ENCODE measurements around the gene HLA-E.
"Not testable (repeated sequence)": the region's sequence is repeated elsewhere in the genome, so short reads cannot be mapped to it uniquely, and the experiment has no call there.

Gene HLA-E

DNA sequence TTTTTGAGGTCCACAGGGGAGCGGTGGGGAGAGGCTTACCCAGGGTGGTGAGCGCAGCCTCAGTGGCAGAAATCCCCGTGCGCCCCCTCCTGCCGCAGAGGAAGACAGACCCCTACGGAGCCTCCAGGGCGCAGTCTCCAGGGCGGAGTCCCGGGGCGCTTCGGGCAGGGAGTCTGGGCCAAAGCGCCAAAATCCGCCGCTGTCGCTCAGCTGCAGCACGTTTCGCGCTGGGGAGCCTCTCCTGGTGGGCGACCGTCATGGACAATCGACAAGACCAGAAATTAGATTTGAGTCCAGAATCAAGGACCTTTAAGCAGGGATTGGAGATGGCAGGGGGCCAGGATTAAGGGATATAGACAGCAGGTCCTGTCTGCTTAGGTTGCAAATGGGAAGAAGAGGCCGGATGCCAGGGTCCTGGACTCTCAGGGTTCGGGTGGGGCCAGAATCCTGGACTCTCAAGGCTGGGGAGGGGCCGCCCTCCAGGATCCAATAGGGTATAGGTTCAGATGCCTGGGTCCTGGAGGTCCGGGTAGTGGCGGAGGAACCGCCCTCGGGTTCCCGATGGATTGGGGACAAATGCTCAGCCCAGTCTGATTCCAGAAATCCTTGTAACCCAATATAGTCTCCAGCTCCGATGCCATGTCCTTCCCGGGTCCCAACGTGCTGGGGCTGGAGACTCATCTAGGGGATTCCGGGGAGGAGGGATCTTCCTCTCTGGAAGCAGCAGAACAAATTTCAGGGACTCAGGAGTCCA is 7.9 kb upstream of the HLA-E start:
- no peak for DNase-seq

DNA sequence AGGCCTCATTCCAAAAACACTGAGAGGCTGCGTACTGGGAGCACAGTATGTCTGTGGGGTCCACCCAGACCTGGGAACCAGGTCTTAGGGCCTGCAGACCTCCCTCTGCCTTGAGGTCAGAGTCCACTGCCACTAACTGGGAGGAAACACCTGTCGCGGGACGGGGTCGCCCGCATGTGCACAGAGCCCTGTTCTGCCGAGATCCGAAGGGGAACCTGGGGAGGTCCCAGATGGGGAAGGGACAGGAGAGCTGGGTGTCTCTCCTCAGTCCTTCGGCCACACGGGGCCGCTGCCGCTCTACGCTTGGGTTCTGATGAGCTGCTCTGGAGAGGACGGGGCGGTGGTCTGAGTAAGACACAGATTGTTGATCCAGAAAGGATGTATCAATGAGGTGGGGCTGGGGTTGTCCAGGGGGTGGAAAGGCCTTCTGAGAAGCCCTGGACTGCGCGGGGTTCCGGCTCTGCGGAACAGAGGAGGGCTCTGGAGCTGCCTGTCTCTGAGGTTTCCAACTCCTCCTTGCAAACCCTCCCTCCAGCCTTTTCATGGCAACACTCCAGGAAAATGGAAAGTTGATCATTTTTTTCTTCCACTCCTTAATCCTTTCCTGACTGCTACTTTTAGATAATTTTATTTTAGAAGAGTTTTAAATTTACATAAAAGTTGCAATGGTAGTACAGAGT is 7.2 kb upstream of the HLA-E start:
- DNase-seq, result peak; percentile 28

DNA sequence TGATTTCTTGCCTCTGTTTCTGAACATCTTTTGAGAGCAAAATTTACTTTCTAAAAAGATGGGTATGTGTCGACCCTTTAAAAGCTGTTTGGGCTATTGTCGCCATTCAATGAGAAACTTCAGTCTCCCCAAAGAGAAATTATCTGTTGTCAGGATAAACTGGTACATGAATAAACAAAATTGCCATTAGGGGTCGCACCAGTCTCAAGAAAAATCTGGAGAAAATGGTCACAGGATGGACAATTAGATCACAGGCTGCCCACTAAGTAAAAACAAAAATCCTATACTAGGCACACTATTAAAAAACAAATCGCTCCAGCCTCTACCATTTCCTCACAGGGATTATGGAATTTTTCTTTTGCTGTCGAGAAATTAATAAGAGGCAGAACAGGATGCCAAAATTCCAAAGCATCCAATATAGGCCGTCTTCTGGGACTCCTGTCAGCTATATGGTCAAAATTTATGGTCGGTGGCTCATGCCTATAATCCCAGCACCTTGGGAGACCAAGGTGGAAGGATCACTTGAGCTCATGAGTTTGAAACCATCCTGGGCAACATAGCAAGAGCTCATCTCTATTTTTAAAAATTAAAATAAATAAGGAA is 5.5 kb upstream of the HLA-E start:
- DNase-seq, result peak; percentile 65

DNA sequence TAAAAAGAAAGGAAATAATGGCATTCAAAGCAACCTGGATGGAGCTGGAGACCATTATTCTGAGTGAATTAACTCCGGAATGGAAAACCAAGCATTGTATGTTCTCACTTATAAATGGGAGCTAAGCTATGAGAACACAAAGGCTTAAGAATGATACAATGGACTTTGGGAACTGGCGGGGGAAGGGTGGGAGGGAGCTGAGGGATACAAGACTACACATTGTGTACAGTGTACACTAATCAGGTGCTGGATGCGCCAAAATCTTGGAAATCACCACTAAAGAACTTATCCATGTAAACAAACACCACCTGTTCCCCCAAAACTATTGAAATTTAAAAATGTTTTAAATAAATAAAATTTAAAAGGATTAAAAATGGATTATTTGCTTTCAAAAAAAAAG is 4.1 kb upstream of the HLA-E start:
- no peak for DNase-seq

DNA sequence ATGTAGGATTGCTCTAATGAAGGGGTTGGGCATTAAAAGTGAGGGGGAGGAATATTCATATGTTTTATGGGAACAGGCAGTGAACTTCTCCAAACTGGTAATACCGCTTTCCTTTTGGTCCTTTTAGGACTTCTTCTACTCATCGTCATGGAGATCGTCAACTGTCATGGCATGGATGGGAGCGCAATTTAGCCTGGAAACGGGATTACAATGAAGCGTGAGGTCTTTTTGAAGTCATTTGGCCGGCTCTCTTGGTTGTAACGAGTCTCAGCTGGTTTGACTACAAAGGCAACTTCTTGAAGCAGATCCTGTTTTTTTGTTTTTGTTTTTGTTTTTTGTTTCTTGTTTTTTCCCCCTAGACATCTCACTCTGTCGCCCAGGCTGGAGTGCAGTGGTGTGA is 1.4 kb upstream of the HLA-E start:
- DNase-seq, result no peak

DNA sequence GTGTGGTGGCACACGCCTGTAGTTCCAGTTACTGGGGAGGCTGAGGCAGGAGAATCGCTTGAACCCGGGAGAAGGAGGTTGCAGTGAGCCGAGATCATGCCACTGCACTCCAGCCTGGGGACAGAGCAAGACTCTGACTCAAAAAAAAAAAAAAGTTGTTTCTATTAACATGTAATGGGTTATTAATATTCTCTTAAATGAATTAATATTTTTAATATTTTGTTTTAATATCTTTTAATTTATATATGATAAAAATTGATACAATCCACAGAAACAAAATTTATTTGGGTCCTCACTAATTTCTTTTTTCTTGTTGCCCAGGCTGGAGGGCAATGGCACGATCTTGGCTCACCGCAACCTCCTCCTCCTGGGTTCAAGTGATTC is 620 bp upstream of the HLA-E start:
- not testable (repeated sequence) for DNase-seq

DNA sequence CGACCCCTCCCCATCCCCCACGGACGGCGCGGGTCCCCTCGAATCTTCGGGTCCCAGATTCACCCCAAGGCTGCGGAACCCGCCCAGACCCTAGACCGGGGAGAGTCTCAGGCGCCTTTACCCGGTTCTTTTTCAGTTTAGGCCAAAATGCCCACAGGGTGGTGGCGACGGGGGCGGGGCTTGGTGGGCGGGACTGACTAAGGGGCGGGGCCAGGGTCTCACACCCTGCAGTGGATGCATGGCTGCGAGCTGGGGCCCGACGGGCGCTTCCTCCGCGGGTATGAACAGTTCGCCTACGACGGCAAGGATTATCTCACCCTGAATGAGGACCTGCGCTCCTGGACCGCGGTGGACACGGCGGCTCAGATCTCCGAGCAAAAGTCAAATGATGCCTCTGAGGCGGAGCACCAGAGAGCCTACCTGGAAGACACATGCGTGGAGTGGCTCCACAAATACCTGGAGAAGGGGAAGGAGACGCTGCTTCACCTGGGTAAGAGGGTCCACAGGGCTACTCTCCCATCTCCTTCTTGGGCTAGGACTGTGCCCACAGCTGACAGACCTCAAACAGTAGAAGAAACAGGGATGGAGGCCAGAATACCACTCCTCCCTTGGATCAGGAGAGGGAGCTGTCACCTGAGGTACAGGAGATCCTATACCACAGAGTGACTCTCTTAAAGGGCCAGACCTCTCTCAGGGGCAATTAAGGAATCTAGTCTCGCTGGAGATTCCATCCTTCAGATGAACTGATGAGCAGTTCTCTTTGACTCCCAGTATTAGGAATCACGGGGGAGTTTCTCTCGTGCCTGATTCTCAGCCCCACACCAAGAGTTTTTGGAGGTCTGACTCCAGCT is 942 bp downstream of the HLA-E start:
- DNase-seq, result no peak

DNA sequence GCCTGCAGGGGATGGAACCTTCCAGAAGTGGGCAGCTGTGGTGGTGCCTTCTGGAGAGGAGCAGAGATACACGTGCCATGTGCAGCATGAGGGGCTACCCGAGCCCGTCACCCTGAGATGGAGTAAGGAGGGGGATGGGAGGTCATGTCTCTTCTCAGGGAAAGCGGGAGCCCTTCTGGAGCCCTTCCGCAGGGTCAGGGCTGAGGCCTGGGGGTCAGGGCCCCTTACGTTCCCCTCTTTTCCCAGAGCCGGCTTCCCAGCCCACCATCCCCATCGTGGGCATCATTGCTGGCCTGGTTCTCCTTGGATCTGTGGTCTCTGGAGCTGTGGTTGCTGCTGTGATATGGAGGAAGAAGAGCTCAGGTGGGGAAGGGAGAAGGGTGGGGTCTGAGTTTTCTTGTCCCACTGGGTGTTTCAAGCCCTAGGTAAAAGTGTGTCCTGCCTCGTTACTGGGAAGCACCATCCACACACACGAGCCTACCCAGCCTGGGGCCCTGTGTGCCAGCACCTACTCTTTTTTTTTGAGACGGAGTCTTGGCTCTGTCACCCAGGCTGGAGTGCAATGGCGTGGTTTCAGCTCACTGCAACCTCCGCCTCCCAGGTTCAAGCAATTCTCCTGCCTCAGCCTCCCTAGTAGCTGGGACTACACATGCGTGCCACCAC is 2.1 kb downstream of the HLA-E start:
- DNase-seq, result not testable (repeated sequence)

DNA sequence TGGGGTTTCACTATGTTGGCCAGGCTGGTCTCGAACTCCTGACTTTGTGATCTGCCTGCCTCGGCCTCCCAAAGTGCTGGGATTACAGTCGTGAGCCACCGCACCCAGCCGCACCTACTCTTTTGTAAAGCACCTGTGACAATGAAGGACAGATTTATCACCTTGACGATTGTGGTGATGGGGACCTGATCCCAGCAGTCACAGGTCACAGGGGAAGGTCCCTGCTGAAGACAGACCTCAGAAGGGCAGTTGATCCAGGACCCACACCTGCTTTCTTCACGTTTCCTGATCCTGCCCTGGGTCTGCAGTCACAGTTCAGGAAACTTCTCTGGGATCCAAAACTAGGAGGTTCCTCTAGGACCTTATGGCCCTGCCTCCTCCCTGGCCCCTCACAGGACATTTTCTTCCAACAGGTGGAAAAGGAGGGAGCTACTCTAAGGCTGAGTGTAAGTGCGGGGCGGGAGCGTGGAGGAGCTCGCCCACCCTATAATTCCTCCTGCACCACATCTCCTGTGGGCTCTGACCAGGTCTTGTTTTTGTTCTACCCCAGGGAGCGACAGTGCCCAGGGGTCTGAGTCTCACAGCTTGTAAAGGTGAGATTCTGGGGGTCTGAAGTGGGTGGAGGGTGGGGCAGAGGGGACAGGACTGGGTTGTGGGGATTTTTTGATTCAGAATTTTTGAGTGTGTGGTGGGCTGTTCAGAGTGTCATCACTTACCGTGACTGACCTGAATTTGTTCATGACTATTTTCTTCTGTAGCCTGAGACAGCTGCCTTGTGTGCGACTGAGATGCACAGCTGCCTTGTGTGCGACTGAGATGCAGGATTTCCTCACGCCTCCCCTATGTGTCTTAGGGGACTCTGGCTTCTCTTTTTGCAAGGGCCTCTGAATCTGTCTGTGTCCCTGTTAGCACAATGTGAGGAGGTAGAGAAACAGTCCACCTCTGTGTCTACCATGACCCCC is 3.0 kb downstream of the HLA-E start:
- DNase-seq, result no peak

DNA sequence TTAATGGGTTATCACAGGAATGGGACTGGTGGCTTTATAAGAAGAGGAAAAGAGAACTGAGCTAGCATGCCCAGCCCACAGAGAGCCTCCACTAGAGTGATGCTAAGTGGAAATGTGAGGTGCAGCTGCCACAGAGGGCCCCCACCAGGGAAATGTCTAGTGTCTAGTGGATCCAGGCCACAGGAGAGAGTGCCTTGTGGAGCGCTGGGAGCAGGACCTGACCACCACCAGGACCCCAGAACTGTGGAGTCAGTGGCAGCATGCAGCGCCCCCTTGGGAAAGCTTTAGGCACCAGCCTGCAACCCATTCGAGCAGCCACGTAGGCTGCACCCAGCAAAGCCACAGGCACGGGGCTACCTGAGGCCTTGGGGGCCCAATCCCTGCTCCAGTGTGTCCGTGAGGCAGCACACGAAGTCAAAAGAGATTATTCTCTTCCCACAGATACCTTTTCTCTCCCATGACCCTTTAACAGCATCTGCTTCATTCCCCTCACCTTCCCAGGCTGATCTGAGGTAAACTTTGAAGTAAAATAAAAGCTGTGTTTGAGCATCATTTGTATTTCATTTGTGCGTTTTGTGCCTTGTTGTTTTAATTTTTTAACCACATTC is 4.4 kb downstream of the HLA-E start:
- DNase-seq, result no peak

DNA sequence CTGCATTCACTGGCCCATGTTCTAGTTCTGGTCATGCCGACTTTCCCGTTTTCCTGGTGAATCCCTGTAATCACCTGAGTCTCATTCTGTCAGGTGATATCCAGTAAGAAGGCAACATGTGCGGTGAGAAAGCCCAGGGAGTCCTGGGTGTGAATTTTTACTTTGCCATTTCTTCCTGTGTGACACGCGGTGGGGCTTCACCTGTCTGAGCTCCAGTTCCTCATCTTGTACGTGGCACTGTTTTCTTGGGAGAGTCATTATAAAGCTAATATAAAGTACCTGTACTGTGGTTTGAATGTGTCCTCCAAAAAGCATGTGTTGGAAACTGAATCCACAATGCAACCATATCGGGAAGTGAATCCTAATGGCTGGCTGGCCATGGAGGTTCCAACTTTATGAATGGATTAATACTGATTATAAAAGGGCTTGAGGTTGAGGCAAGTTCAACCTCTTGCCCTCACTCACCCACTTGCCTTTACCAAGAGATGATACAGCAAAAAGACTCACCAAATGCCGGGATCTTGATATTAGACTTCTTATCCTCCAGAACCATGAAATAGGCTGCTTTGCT is 5.1 kb downstream of the HLA-E start:
- no peak for DNase-seq

DNA sequence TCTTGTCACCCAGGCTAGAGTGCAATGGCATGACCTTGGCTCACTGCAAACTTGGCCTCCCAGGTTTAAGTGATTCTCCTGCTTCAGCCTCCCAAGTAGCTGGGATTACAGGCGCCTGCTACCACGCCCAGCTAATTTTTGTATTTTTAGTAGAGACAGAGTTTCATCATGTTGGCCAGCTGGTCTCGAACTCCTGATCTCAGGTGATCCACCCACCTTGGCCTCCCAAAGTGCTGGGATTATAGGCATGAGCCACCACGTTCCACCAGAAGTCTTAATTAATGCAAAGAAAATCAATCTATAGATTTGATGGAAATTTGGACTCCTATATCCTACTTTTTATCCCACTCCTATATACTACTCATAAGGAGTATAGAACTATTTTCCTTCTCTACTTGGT is 5.8 kb downstream of the HLA-E start:
- DNase-seq, result not testable (repeated sequence)

DNA sequence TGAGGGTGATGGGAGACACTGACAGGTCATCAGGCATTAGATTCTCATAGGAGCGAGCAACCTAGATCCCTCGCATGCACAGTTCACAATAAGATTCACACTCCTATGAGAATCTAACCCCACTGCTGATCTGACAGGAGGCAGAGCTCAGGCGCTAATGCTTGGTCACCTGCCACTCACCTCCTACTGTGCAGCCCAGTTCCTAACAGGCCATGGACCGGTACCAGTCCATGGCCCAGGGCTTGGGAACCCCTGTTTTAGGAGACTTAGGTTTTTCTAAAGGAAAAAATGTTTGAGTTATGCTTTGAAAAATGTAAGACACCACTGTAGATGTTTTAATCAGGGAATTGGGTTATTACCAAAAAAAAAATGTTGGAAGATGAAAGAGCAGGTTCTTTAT is 6.7 kb downstream of the HLA-E start:
- no peak for DNase-seq

DNA sequence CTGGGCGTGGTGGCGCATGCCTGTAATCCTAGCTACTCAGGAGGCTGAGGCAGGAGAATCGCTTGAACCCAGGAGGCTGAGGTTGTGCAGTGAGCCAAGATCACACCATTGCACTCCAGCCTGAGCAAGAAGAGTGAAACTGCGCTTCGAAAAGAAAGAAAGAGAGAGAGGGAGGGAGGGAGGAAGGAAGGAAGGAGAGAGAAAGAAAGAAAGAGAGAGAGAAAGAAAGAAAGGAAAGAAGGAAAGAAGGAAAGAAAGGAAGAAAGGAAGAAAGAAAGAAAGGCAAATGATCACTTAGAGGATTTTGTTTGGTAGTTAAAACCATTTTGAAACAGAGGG is 7.9 kb downstream of the HLA-E start:
- DNase-seq, result not testable (repeated sequence)

DNA sequence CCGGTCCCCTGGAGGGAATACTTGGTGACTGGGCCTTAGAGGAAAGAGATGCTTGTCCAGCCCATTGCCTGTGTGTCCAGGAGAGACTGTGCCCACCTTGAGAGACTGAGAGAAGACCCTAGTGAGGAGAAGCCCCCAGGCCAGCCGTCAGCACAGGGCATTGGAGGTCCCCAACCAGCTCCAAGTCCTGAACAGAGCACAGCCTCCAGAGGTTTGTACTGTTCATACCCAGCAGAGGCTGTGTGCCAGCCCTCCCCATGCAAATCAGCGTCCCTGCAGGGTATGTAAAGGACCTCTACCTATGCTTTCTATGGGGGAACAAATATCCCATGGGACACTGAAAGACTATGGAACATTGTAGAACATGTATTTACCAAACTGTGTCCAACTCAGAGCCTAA is 8.4 kb downstream of the HLA-E start:
- DNase-seq, result no peak

DNA sequence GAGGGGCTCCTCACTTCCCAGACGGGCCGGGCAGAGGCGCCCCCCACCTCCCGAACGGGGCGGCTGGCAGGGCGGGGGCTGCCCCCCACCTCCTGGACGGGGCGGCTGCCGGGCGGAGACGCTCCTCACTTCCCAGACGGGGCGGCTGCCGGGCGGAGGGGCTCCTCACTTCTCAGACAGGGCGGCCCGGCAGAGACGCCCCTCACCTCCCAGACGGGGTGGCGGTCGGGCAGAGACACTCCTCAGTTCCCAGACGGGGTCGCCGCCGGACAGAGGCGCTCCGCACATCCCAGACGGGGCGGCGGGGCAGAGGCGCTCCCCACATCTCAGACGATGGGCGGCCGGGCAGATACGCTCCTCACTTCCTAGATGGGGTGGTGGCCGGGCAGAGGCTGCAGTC is 9.4 kb downstream of the HLA-E start:
- DNase-seq, result not testable (repeated sequence)

DNA sequence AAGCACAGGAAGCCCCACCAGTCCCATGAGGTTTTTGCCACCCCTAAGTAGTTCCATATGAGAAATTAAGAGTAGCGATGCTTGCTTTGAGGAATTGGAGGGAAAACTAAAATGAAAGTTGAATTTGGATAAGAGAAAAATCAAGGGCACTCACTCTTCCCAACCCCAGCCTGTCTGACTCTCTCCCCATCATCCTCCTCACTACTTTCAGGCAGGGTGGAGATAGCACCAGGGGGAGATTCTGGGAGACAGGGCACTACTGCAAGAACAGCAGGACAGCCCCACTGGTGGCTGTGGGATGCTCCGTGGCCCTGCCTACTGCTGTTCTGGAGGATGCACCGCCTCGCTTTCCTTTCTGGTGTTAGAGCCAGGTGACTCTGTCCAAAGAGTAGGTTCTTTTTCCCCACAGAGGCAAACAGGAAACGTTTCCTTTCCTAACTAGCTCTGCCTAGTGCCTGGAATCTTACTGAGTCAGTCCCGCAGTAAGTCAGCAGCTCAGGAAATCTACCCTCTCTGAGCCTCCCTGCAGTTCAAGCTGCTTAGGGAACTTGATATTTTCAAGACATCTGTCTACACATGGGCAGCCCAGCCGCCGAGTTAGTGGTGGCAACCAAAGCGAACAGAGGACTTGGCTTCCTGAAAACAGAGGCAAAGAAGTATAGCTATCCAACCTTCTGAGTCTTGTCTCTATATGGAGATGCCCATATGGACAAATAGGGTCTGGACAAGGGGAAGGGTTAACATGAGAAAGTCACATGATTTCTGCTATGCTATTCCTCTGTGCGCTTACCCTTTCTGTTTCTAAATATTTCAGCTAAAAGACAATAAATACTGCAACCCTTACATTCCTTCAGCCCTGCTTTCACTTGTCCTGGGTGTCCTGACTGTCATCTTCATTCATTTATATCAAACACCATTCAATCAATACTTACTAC is 11.4 kb downstream of the HLA-E start:
- no peak for DNase-seq

DNA sequence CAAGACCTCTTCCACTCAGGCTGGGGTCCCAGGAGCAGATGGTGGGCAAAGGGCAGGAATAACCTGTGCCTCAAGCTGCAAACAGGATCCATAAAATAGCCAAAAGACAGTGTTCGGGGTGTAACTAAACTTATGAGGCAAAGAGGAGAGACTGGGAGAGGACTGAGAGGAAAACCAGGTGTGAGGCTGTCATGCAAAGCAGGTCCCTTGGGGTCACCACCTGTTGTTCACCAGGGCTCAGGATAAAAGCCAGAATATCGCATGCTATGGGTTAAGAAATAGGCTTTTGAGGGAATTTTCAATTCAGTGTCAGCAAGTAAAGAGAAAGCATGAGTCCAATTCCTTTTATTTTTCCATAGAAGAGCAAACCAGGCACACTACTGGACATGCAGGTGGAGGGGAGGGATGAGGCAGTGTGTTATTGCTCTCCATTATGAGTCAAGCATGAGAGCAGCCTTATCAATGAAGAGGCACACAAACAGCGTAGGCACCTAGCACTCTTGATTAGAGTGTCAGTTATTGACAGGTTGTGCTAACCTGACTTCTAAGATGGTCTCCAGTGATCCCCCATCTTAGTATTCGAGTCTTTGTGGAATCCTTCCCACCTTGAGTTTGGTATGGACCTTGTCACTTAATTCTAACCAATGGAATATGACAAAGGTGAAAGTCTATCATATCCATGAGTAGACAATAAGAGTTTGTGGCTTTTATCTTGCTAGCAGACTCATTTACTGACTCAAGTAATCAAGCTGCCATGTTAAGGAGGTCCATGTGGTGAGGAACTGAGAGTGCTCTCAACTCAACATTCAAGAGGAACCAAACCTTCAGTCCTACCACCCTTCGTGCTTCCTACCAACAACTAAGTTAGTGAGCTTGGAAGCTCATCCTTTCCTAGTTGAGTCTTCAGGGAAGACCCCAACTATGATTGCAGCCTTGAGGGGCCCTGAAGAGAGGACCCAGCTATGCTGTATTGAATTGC is 18.8 kb downstream of the HLA-E start:
- DNase-seq, result peak; percentile 72

All from KG1 (cell line).